ENCODE results near the gene RRP36. TPM values are rescaled to one million over a fixed set of nuclear protein-coding genes. Genes with fewer than 3 reads are reported as not detected.

RRP36 gene
- total RNA-seq, 1 donor from 2014 or later = 89.1 TPM

DNA sequence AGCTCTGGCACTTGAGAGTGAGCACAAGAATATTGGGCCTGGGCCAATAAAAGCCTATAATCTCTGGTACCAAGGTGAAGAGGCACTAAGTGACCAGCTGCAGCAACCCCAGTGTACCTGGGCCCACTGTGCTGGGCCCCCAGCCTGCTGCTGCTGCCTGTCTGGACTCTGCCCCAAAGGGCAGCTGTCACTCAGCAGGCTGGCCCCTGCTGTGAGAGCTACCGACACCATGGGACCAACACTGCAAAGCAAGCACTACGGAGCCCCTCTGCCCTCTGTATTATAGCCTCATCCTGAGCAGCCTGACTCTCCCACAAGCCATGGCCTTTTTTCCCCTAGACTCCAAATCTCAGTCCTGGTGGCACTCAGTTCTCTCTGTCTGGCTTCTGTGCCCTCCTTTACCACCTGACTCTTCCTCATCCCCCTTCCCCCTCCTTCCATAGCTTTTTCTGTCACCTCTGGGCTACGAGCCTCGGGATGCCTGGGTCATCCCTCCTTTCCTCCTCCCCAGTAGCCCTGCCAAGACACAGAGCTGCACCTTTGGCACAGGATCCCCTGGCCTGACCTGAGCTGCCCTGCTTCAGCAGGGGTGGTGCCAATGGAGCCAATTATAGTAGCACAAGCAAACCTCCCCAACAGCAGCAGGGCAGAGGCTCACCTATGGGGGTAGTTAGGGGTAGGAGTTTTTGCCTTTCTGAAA lies 14.2 kb downstream of the RRP36 start:
- no peaks in the 10 kb centered on the region for H3K4me1 Mint-ChIP-seq
- H3K9me3 Mint-ChIP-seq = no peaks in the 10 kb centered on the region
- H3K27ac Mint-ChIP-seq (ENCODE audit: unreplicated experiment) = no peak overlapping the region
- H3K36me3 Mint-ChIP-seq (ENCODE audit: low read depth) = peaks cover 16% of the 10 kb centered on the region
- TF ChIP-seq CTCF (conservative IDR thresholded peaks at IDR 0.05) = no peak
- H3K27me3 Mint-ChIP-seq (ENCODE audit: low read depth) = no peaks in the 10 kb centered on the region
- H3K4me3 Mint-ChIP-seq = no peak overlapping the region
- no peak for DNase-seq (ENCODE audit: low read depth, low spot score)

GRCh38 chr6:43036712-43037111 lies 15.3 kb downstream of the RRP36 start:
- DNase-seq (ENCODE audit: low read depth, low spot score) = no peak
- Mint-ChIP-seq H3K4me3 (no peak overlapping the region), H3K9me3 (no peaks in the 10 kb centered on the region), H3K27ac (ENCODE audit: unreplicated experiment) (no peak overlapping the region), H3K4me1 (no peaks in the 10 kb centered on the region), H3K36me3 (ENCODE audit: low read depth) (peaks cover 16% of the 10 kb centered on the region), H3K27me3 (ENCODE audit: low read depth) (no peaks in the 10 kb centered on the region)
- TF ChIP-seq CTCF (conservative IDR thresholded peaks at IDR 0.05) = no peak

DNA sequence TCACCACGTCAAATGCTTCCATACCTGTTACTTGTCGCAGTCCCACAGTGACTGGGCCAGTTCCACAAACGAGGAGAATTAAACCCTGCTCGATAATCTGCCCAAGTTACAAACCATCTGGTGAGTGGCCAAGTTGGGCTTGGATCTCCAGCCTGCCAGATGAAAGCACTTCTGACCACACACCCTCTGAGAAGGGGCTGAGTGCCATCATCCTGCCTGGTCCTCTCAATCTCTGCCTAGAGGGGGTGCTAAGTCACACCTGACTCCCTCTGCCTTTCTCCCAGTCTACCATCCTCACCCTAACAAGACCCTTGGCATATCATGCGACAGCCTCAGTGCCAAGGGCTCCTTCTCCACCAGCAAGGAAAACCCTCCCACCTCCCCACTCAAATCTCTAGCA lies 15.8 kb downstream of the RRP36 start:
- H3K36me3 Mint-ChIP-seq (ENCODE audit: low read depth) = peaks cover 13% of the 10 kb centered on the region
- no peaks in the 10 kb centered on the region for H3K4me1 Mint-ChIP-seq
- no peaks in the 10 kb centered on the region for H3K27me3 Mint-ChIP-seq (ENCODE audit: low read depth)
- peak overlapping the region; percentile 22 for H3K4me3 Mint-ChIP-seq
- DNase-seq (ENCODE audit: low read depth, low spot score) = no peak
- no peak overlapping the region for H3K27ac Mint-ChIP-seq (ENCODE audit: unreplicated experiment)
- no peak for TF ChIP-seq CTCF (conservative IDR thresholded peaks at IDR 0.05)
- H3K9me3 Mint-ChIP-seq = no peaks in the 10 kb centered on the region

DNA sequence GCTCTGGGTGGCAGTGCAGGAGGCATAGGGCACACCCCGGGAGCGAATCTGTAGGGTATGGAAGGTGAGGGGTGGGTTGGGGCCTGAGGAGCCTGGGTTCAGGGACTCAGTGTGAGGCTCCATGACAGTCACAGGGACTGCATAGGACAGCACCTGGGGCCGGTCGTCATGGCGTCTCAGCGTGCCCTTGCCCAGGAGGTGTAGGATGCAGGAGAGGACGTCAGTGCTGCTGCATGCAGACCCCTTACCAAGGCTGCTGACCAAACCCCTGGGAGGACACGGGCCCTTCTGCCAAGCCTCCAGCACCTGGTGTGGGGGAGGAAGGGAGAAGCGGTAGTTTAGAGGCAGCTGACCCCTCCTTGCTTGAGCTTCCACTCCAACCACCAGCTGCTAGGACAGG lies 16.3 kb downstream of the RRP36 start:
- DNase-seq (ENCODE audit: low read depth, low spot score) = no peak
- H3K4me1 Mint-ChIP-seq = no peaks in the 10 kb centered on the region
- no peak overlapping the region for H3K27ac Mint-ChIP-seq (ENCODE audit: unreplicated experiment)
- H3K27me3 Mint-ChIP-seq (ENCODE audit: low read depth) = no peaks in the 10 kb centered on the region
- no peaks in the 10 kb centered on the region for H3K9me3 Mint-ChIP-seq
- TF ChIP-seq CTCF (conservative IDR thresholded peaks at IDR 0.05) = no peak
- H3K36me3 Mint-ChIP-seq (ENCODE audit: low read depth) = peaks cover 13% of the 10 kb centered on the region
- H3K4me3 Mint-ChIP-seq = no peak overlapping the region

GRCh38 chr6:43038727-43039126 lies 17.3 kb downstream of the RRP36 start:
- Mint-ChIP-seq H3K27ac (ENCODE audit: unreplicated experiment) (no peak overlapping the region), H3K27me3 (ENCODE audit: low read depth) (no peaks in the 10 kb centered on the region), H3K9me3 (no peaks in the 10 kb centered on the region), H3K4me1 (no peaks in the 10 kb centered on the region), H3K4me3 (no peak overlapping the region), H3K36me3 (ENCODE audit: low read depth) (peaks cover 13% of the 10 kb centered on the region)
- no peak for TF ChIP-seq CTCF (conservative IDR thresholded peaks at IDR 0.05)
- no peak for DNase-seq (ENCODE audit: low read depth, low spot score)
